Neural cell (in vitro differentiated cells): ENCODE measurements around the gene FNBP1. TPM values are rescaled to one million over a fixed set of nuclear protein-coding genes. Genes with fewer than 3 reads are reported as not detected.

Source experiments
- H2AFZ ChIP-seq: fragments of 200-600, 300-800 bp; sonication (generic), shearing (Covaris generic); 2 replicates; pipeline ENCODE4 v1.6.0; 2014; ENCODE audit warnings: low read depth, mild to moderate bottlenecking, antibody characterized with exemption, low read length, moderate library complexity
- H3F3A ChIP-seq: fragments of 200-600 bp; shearing (Covaris generic); 2 replicates; pipeline ENCODE4 v1.6.1; 2016; ENCODE audit warnings: mild to moderate bottlenecking, moderate library complexity, mixed read lengths, antibody characterized with exemption, low read length; ENCODE audit not compliant: insufficient read depth, poor library complexity, severe bottlenecking
- H3K27ac ChIP-seq: fragments of 200-600, 300-800 bp; sonication (generic), shearing (Covaris generic); 2 replicates; pipeline ENCODE4 v1.5.1; 2014; ENCODE audit warnings: mild to moderate bottlenecking, low read length, moderate library complexity
- H3K27me3 ChIP-seq: fragments of 300-800, 200-600 bp; sonication (generic), shearing (Covaris generic); 2 replicates; pipeline ENCODE4 v1.6.0; 2014; ENCODE audit warnings: mild to moderate bottlenecking, low read depth, low read length, moderate library complexity; ENCODE audit not compliant: insufficient read depth
- H3K36me3 ChIP-seq: fragments of 300-800, 200-600 bp; sonication (generic), shearing (Covaris generic); 2 replicates; pipeline ENCODE4 v1.5.1; 2014; ENCODE audit warnings: mild to moderate bottlenecking, antibody characterized with exemption, low read length, moderate library complexity; ENCODE audit not compliant: insufficient read depth
- H3K4me2 ChIP-seq: fragments of 300-800, 200-600 bp; sonication (generic), shearing (Covaris generic); 2 replicates; pipeline ENCODE4 v1.6.0; 2014; ENCODE audit warnings: mild to moderate bottlenecking, low read length
- H3K4me3 ChIP-seq: fragments of 300-800, 200-600 bp; sonication (generic), shearing (Covaris generic); 2 replicates; pipeline ENCODE4 v1.5.1; 2014; ENCODE audit warnings: mild to moderate bottlenecking, low read length, moderate library complexity
- H3K79me2 ChIP-seq: fragments of 200-600 bp; shearing (Covaris generic); replicated peaks from 2 replicates; pipeline ENCODE4 v1.6.0; 2014; ENCODE audit warnings: mild to moderate bottlenecking, low read length, moderate library complexity; ENCODE audit not compliant: insufficient read depth
- H3K9ac ChIP-seq: fragments of 300-800, 200-600 bp; sonication (generic), shearing (Covaris generic); 2 replicates; pipeline ENCODE4 v1.6.1; 2016; ENCODE audit warnings: mild to moderate bottlenecking, low read length, mixed read lengths
- H3K9me2 ChIP-seq: fragments of 200-600 bp; shearing (Covaris generic); 2 replicates; pipeline ENCODE4 v1.6.1; 2016; ENCODE audit warnings: mild to moderate bottlenecking, low read length, mixed read lengths; ENCODE audit not compliant: insufficient read depth
- H3K9me3 ChIP-seq: fragments of 200-600, 300-800 bp; sonication (generic), shearing (Covaris generic); 2 replicates; pipeline ENCODE4 v1.6.1; 2016; ENCODE audit warnings: mild to moderate bottlenecking, mixed run types, low read length, moderate library complexity, mixed read lengths
- H4K20me1 ChIP-seq: fragments of 200-600 bp; shearing (Covaris generic); 2 replicates; pipeline ENCODE4 v1.6.1; 2016; ENCODE audit warnings: mild to moderate bottlenecking, mixed run types; ENCODE audit not compliant: insufficient read depth
- EP300 ChIP-seq: fragments of 450-650 bp; conservative IDR thresholded peaks from 2 replicates; pipeline ENCODE4 v1.6.1; 2014; ENCODE audit warnings: antibody characterized with exemption, mild to moderate bottlenecking, moderate library complexity; ENCODE audit not compliant: poor library complexity, severe bottlenecking
- EZH2 ChIP-seq: fragments of 200-600, 300-800 bp; shearing (Covaris generic), sonication (generic); IDR thresholded peaks from 2 replicates; pipeline ENCODE4 v1.6.1; 2014; ENCODE audit warnings: antibody characterized with exemption, low read length, borderline replicate concordance, mild to moderate bottlenecking; ENCODE audit not compliant: insufficient read depth, poor library complexity, severe bottlenecking
- MXI1 ChIP-seq: fragments of 450-650 bp; conservative IDR thresholded peaks from 2 replicates; pipeline ENCODE4 v1.6.1; 2014; ENCODE audit warnings: antibody characterized with exemption, mild to moderate bottlenecking; ENCODE audit not compliant: poor library complexity, severe bottlenecking
- POLR2AphosphoS5 ChIP-seq: IDR thresholded peaks from 2 replicates; pipeline ENCODE4 v1.6.1; 2012
- RAD21 ChIP-seq: fragments of 450-650 bp; conservative IDR thresholded peaks from 2 replicates; pipeline ENCODE4 v1.6.1; 2014; ENCODE audit warnings: antibody characterized with exemption, mild to moderate bottlenecking, moderate library complexity
- SMC3 ChIP-seq: fragments of 450-650 bp; conservative IDR thresholded peaks from 2 replicates; pipeline ENCODE4 v1.6.1; 2014; ENCODE audit warnings: antibody characterized with exemption, mild to moderate bottlenecking, moderate library complexity; ENCODE audit not compliant: poor library complexity
- TAF1 ChIP-seq: IDR thresholded peaks from 2 replicates; pipeline ENCODE4 v1.6.1; 2012; ENCODE audit warnings: low read depth
- polyA plus RNA-seq: library from polyadenylated mRNA; depleted of rRNA; stranded (reverse); fragments of >200 nt; gene quantifications from 2 replicates; pipeline ENCODE4 v1.2.3, GENCODE V29; 2014
- TF ChIP-seq, protein P1 (sequence below): IDR thresholded peaks from 2 replicates; pipeline ENCODE4 v1.6.1; 2012; ENCODE audit warnings: borderline replicate concordance
- TF ChIP-seq, protein P2 (sequence below): fragments of 450-650 bp; IDR thresholded peaks from 2 replicates; pipeline ENCODE4 v1.5.1; 2014; ENCODE audit warnings: antibody characterized with exemption, mild to moderate bottlenecking, moderate library complexity; ENCODE audit not compliant: poor library complexity, severe bottlenecking

Gene FNBP1
- polyA plus RNA-seq, 1 donor from 2014 or later = 16.6 TPM

DNA sequence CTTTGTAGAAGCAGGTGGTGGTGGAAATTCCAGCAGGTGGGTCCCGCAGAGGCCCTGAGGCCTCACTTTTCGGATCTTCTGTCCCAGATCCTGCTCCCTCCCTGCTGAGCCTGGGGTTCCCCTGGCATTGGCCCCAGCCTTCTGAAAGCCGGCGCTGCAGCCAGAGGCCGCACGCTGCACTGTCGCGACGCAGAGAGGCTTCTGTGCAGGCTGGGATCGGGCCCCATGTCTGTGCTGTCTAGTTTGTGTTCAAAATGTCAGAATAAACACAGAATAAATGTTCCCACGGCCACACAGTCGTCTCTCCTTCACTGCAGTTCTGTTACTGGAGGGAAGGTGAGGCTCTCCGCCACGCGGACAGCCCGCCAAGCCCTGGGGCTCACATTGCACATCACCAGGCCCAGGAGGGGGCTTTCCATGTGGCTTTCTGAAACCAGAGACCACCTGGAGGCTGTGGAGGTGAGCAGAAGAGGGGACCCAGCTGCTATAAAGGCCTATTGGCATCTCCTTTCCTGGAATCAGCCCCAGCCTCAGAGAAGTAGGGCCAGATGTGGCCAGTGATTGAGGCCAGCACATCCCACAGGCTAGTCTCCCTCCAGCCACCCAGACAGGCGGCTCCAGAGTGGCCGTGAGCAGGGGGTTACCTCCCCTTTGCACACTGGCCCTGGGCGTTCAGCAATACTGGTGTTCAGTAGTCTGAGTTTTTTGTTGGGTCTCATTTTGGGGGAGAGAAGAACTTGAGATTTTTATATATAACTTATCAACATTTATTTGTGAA is 161.3 kb downstream of the FNBP1 start:
- no peaks in the 10 kb centered on the region for H3K36me3 ChIP-seq
- no peak overlapping the region for H3K4me3 ChIP-seq
- H2AFZ ChIP-seq = no peak overlapping the region
- H3K9me2 ChIP-seq = no peaks in the 10 kb centered on the region
- H3K9me3 ChIP-seq = no peaks in the 10 kb centered on the region
- no peaks in the 10 kb centered on the region for H4K20me1 ChIP-seq
- H3K9ac ChIP-seq = no peak overlapping the region
- no peak overlapping the region for H3K4me2 ChIP-seq
- H3K27me3 ChIP-seq = no peaks in the 10 kb centered on the region
- H3K27ac ChIP-seq = no peak overlapping the region
- TF ChIP-seq, protein P1, sequence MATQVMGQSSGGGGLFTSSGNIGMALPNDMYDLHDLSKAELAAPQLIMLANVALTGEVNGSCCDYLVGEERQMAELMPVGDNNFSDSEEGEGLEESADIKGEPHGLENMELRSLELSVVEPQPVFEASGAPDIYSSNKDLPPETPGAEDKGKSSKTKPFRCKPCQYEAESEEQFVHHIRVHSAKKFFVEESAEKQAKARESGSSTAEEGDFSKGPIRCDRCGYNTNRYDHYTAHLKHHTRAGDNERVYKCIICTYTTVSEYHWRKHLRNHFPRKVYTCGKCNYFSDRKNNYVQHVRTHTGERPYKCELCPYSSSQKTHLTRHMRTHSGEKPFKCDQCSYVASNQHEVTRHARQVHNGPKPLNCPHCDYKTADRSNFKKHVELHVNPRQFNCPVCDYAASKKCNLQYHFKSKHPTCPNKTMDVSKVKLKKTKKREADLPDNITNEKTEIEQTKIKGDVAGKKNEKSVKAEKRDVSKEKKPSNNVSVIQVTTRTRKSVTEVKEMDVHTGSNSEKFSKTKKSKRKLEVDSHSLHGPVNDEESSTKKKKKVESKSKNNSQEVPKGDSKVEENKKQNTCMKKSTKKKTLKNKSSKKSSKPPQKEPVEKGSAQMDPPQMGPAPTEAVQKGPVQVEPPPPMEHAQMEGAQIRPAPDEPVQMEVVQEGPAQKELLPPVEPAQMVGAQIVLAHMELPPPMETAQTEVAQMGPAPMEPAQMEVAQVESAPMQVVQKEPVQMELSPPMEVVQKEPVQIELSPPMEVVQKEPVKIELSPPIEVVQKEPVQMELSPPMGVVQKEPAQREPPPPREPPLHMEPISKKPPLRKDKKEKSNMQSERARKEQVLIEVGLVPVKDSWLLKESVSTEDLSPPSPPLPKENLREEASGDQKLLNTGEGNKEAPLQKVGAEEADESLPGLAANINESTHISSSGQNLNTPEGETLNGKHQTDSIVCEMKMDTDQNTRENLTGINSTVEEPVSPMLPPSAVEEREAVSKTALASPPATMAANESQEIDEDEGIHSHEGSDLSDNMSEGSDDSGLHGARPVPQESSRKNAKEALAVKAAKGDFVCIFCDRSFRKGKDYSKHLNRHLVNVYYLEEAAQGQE = no peak
- TF ChIP-seq POLR2AphosphoS5 (no peak), RAD21 (no peak), MXI1 (no peak), TAF1 (no peak), EZH2 (no peak), SMC3 (no peak), EP300 (no peak)
- TF ChIP-seq, protein P2, sequence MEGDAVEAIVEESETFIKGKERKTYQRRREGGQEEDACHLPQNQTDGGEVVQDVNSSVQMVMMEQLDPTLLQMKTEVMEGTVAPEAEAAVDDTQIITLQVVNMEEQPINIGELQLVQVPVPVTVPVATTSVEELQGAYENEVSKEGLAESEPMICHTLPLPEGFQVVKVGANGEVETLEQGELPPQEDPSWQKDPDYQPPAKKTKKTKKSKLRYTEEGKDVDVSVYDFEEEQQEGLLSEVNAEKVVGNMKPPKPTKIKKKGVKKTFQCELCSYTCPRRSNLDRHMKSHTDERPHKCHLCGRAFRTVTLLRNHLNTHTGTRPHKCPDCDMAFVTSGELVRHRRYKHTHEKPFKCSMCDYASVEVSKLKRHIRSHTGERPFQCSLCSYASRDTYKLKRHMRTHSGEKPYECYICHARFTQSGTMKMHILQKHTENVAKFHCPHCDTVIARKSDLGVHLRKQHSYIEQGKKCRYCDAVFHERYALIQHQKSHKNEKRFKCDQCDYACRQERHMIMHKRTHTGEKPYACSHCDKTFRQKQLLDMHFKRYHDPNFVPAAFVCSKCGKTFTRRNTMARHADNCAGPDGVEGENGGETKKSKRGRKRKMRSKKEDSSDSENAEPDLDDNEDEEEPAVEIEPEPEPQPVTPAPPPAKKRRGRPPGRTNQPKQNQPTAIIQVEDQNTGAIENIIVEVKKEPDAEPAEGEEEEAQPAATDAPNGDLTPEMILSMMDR = no peak
- H3K79me2 ChIP-seq = no peaks in the 10 kb centered on the region
- H3F3A ChIP-seq = no peaks in the 10 kb centered on the region

DNA sequence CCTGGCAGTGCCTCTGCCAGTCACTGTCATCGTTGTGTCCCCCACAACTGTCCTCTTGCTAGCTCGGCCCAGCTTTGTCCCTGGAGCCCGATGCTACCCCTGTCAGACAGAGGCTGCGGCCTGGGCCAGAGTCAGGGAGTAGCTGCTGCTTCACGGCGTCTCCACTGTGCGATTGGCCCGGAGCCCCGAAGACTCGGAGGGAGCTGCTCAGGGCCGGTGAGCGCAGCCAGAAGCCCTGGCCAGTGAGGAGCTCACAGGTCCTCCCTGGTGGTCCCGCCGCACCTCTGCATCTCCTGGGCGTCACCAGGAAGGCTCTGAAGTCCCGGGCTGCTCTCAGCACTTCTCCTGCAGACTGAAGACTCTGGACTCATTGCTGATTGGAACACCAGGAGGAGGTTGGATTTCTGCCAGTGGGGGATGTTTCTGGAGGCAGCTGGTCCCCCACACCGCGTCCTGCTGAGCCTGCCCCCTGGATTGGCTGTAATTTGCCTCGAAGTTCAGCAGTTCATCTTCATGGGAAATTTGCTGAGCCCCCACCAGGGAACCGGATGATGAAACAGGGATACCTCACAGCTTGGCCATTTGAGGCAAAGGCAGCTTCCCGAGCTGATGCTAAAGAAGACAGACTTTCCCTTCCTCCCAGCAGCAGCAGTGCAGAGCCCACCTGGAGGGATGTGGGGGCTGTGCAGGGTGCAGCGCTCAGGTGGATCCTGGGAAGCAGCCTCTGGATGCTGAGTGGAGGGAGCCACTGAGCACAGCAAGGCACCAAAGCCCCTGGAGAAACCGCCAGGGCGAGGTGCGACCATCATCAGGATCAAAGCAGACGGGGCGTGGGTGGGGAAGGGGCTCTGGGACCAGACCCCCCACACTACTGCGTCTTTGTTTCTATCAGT is 162.1 kb downstream of the FNBP1 start:
- Histone ChIP-seq H4K20me1 (no peaks in the 10 kb centered on the region), H3K27me3 (no peaks in the 10 kb centered on the region), H3K36me3 (no peaks in the 10 kb centered on the region), H3K9me3 (no peaks in the 10 kb centered on the region), H3K4me2 (no peak overlapping the region), H3K9me2 (no peaks in the 10 kb centered on the region), H3F3A (no peaks in the 10 kb centered on the region), H3K9ac (no peak overlapping the region), H3K4me3 (no peak overlapping the region), H3K79me2 (no peaks in the 10 kb centered on the region), H3K27ac (no peak overlapping the region), H2AFZ (no peak overlapping the region)
- no peak for TF ChIP-seq RAD21
- no peak for TF ChIP-seq MXI1
- TF ChIP-seq, protein P1 = no peak
- no peak for TF ChIP-seq TAF1
- no peak for TF ChIP-seq EP300
- TF ChIP-seq, protein P2 = no peak
- TF ChIP-seq EZH2 = no peak
- TF ChIP-seq SMC3 = no peak
- TF ChIP-seq POLR2AphosphoS5 = no peak
